K562 (cell line): ENCODE data around the gene HFE. TPM values are rescaled to one million over a fixed set of nuclear protein-coding genes. Genes with fewer than 3 reads are reported as not detected.
A peak's percentile ranks its signal among the peaks of the same experiment; 100 is the strongest.

Experiments
- AFF1 ChIP-seq, 2 experiments: fragments of 450-650 bp; IDR thresholded peaks; 2 replicates each; pipeline ENCODE4 v1.6.1; 2018; ENCODE audit warnings: mild to moderate bottlenecking in 2 of 2, low read depth in 1 of 2; ENCODE audit not compliant: partially characterized antibody in 2 of 2
- CBX5 ChIP-seq: IDR thresholded peaks from 2 replicates; pipeline ENCODE4 v1.6.1; 2014; ENCODE audit warnings: low read depth, borderline replicate concordance
- GABPB1 ChIP-seq: sonication (generic); formaldehyde crosslinking; IDR thresholded peaks from 2 replicates; pipeline ENCODE4 v1.8.0; 2022; ENCODE audit warnings: mild to moderate bottlenecking, missing genetic modification reagents
- HMGN3 ChIP-seq: IDR thresholded peaks from 2 replicates; pipeline ENCODE4 v1.6.1; 2011; ENCODE audit warnings: borderline replicate concordance, low read depth, mild to moderate bottlenecking, mixed read lengths, low read length; ENCODE audit not compliant: insufficient read length; ENCODE audit errors: extremely low read depth
- JUND ChIP-seq, 2 experiments: IDR thresholded peaks; 2 replicates in 1 of 2; 3 replicates in 1 of 2; pipeline ENCODE4 v1.6.1; 2011; ENCODE audit warnings: borderline replicate concordance in 2 of 2, low read depth in 2 of 2, low read length in 2 of 2, improper control_type of control experiment in 1 of 2, missing biosample characterization in 1 of 2, missing genetic modification characterization in 1 of 2, missing genetic modification reagents in 1 of 2
- MGA ChIP-seq: fragments of 450-650 bp; IDR thresholded peaks from 2 replicates; pipeline ENCODE4 v1.6.1; 2016; ENCODE audit warnings: mild to moderate bottlenecking, moderate library complexity
- NCOR1 ChIP-seq: fragments of 450-650 bp; IDR thresholded peaks from 2 replicates; pipeline ENCODE4 v1.6.1; 2016; ENCODE audit warnings: mild to moderate bottlenecking, moderate library complexity
- NFXL1 ChIP-seq: fragments of 450-650 bp; formaldehyde crosslinking; IDR thresholded peaks from 2 replicates; pipeline ENCODE4 v1.4.0; 2021; ENCODE audit warnings: mild to moderate bottlenecking
- SIX5 ChIP-seq, 2 experiments: IDR thresholded peaks; 2 replicates each; pipeline ENCODE4 v1.6.1; 2011; ENCODE audit warnings: low read length in 2 of 2, borderline replicate concordance in 1 of 2, low read depth in 1 of 2, mild to moderate bottlenecking in 1 of 2, moderate library complexity in 1 of 2; ENCODE audit not compliant: insufficient read depth in 1 of 2
- TCF3 ChIP-seq: sonication (generic); formaldehyde crosslinking; IDR thresholded peaks from 2 replicates; pipeline ENCODE4 v1.4.0; 2020; ENCODE audit warnings: mild to moderate bottlenecking, missing genetic modification reagents
- XRCC5 ChIP-seq: fragments of 200-400 bp; formaldehyde crosslinking; IDR thresholded peaks from 2 replicates; pipeline ENCODE4 v1.6.1; 2017; ENCODE audit warnings: low read depth, mild to moderate bottlenecking, low read length
- polyA plus RNA-seq, 8 experiments: library from polyadenylated mRNA; depleted of rRNA in 4 of 8; stranded (reverse) in 5 of 8; unstranded in 3 of 8; fragments of >200 nt; fragmentation: Nextera tagmentation in 2 of 8; fragmentation: Illumina TruSeq in 1 of 8; extraction: Ambion mirVana in 2 of 8; extraction: Trizol in 1 of 8; gene quantifications; 2 replicates each; pipeline versions ENCODE4 v1.2.1 to v1.2.3, GENCODE V29; 2011 to 2014; ENCODE audit warnings: inconsistent platforms in 1 of 8, missing spikeins in 1 of 8
- total RNA-seq, 7 experiments: library from RNA; depleted of rRNA in 6 of 7; stranded (reverse); fragments of >200 nt in 6 of 7; fragmentation: Illumina TruSeq in 2 of 7; extraction: Trizol in 2 of 7; gene quantifications; 2 replicates each; pipeline versions ENCODE4 v1.2.1 to v1.2.3, GENCODE V29; 2011 to 2021; ENCODE audit warnings: low replicate concordance in 1 of 7

Gene HFE
- total and polyA plus RNA-seq, 9 of the 15 experiments (the other 6 are each of a cell fraction or from before 2014, with no cell fraction given) = 0.14 to 1.2 (median 0.76) TPM

GRCh38 chr6:26065952-26066380, 21.3 kb upstream of the HFE start (continued):
- TF ChIP-seq NCOR1 (no peak; the same call in 1 of the 2 replicates), CBX5 (no peak), JUND (IDR thresholded peaks at IDR 0.05; ENCODE audit: borderline replicate concordance, low read depth, low read length) (peak; percentile 5; the same call in 1 of the 2 replicates), JUND (tag; IDR thresholded peaks at IDR 0.05; ENCODE audit: borderline replicate concordance, low read depth, low read length) (peak; percentile 47; the same call in 1 of the 3 replicates), TCF3 (CRISPR knock-in tag) (no peak), XRCC5 (no peak), HMGN3 (no peak), AFF1 (IDR thresholded peaks at IDR 0.05; ENCODE audit: low read depth in 1 of 2, partially characterized antibody in 2 of 2) (no peak), MGA (no peak; the same call in 1 of the 2 replicates), GABPB1 (CRISPR knock-in tag) (no peak), SIX5 (IDR thresholded peaks at IDR 0.05; ENCODE audit: borderline replicate concordance in 1 of 2, insufficient read depth in 1 of 2, low read depth in 1 of 2, low read length in 2 of 2) (no peak), NFXL1 (CRISPR knock-in tag) (no peak)
